H1 (cell line): ENCODE data around the gene ARFGEF3. TPM values are rescaled to one million over a fixed set of nuclear protein-coding genes. Genes with fewer than 3 reads are reported as not detected.

ENCODE experiments used
- RBBP5 ChIP-seq: IDR thresholded peaks from 2 replicates; pipeline ENCODE4 v1.7.1; 2012; ENCODE audit warnings: low read depth, mild to moderate bottlenecking, inconsistent platforms, low read length, moderate library complexity, borderline replicate concordance
- RFX5 ChIP-seq: IDR thresholded peaks from 2 replicates; pipeline ENCODE4 v1.6.1; 2011; ENCODE audit warnings: low read depth, low read length, improper control_type of control experiment, borderline replicate concordance
- TAF7 ChIP-seq: optimal IDR thresholded peaks from 2 replicates; pipeline ENCODE3; 2011; ENCODE audit warnings: low read depth, mild to moderate bottlenecking, inconsistent platforms, low read length, moderate library complexity, borderline replicate concordance
- TCF12 ChIP-seq: IDR thresholded peaks from 2 replicates; pipeline ENCODE4 v1.6.1; 2011; ENCODE audit warnings: low read depth, mild to moderate bottlenecking, low read length
- YY1 ChIP-seq: IDR thresholded peaks from 2 replicates; pipeline ENCODE4 v1.6.1; 2011; ENCODE audit warnings: low read depth, mild to moderate bottlenecking, low read length
- polyA plus RNA-seq, 7 experiments: library from polyadenylated mRNA; depleted of rRNA in 3 of 7; stranded (reverse) in 5 of 7; unstranded in 2 of 7; fragments of >200 nt in 5 of 7; fragments of 200-250 nt in 2 of 7; gene quantifications; 1 replicate in 5 of 7; 2 replicates in 1 of 7; 4 replicates in 1 of 7; pipeline versions ENCODE4 v1.2.1 to v1.2.3, GENCODE V29; 2011 to 2013; ENCODE audit warnings: missing spikeins in 2 of 7, mixed read lengths in 2 of 7
- total RNA-seq: library from RNA; stranded (reverse); fragmentation: NEBNext Ultra II Directional; extraction: Animal tissue kit (Norgen Biotek cat#: 25700); gene quantifications from 2 replicates; pipeline ENCODE4 v1.2.1, GENCODE V29; 2021

Gene ARFGEF3
- total and polyA plus RNA-seq, 2 of the 8 experiments (the other 6 are each of a cell fraction or from before 2014, with no cell fraction given): 5.8 to 23.2 TPM

DNA sequence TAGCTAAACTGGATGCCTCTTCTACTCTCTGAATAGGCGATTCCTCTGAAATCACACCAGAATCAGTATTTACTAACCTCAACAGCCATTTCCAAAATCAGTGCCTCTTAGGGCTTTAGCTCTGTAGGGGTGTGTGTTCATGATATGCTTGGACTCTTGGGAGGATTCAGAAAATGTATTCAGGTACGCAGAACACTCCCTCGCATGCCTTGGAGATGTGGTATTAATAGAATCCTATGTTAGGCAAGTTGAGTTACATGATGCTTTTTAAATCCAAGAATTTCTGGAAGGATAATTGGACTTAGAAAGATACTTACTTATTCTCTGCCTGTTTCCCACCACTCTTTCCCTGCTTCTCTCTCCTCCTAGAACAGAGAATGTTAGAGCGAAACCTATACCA is 88.3 kb downstream of the ARFGEF3 start (continued):
- no peak for TF ChIP-seq TAF7
- no peak for TF ChIP-seq RFX5
- TF ChIP-seq TCF12: no peak
- no peak for TF ChIP-seq YY1
- TF ChIP-seq RBBP5: no peak
